SU-DHL-6 (cell line): ENCODE results near the gene PIP5K1B.

Experiments
- CTCF ChIP-seq: fragments of 200-600 bp; sonication (generic); IDR thresholded peaks from one replicate; pipeline ENCODE4 v1.5.1; 2017; ENCODE audit warnings: antibody characterized with exemption, mild to moderate bottlenecking, low read length, moderate library complexity; ENCODE audit not compliant: insufficient read depth, poor library complexity, severe bottlenecking
- EZH2phosphoT487 ChIP-seq: fragments of 200-600 bp; sonication (generic), shearing (Covaris generic); conservative IDR thresholded peaks from 2 replicates; pipeline ENCODE4 v1.6.1; 2018; ENCODE audit warnings: mild to moderate bottlenecking, antibody characterized with exemption, low read length, moderate library complexity, mixed read lengths

GRCh38 chr9:68664036-68664435, 41.0 kb upstream of the PIP5K1B start:
- no peak for TF ChIP-seq CTCF
- TF ChIP-seq EZH2phosphoT487: no peak
